Measurements from ENCODE around the gene DPP10.

DPP10 gene

GRCh38 chr2:114762986-114763385 is 320.5 kb downstream of the DPP10 start:
- Histone ChIP-seq H3K79me2 (ENCODE audit: insufficient read depth, low read length) (no peaks in the 10 kb centered on the region), H3K27me3 (ENCODE audit: insufficient read depth, low read length, poor library complexity, severe bottlenecking) (no peaks in the 10 kb centered on the region), H3K9me3 (ENCODE audit: insufficient read depth, low read depth, low read length) (no peaks in the 10 kb centered on the region), H3K9me2 (replicated peaks; ENCODE audit: low read depth, low read length) (no peaks in the 10 kb centered on the region), H3K9ac (ENCODE audit: low read depth, low read length, poor library complexity, severe bottlenecking) (no peak overlapping the region), H3F3A (ENCODE audit: low read depth) (no peaks in the 10 kb centered on the region), H2AFZ (ENCODE audit: low read length) (no peak overlapping the region), H4K20me1 (ENCODE audit: insufficient read depth, low read length, poor library complexity, severe bottlenecking) (no peaks in the 10 kb centered on the region), H3K4me2 (ENCODE audit: low read depth, low read length, poor library complexity, severe bottlenecking) (no peak overlapping the region), H3K4me3 (ENCODE audit: low read length, poor library complexity, severe bottlenecking) (no peak overlapping the region), H3K36me3 (ENCODE audit: insufficient read depth, low read length) (no peaks in the 10 kb centered on the region), H3K4me1 (ENCODE audit: insufficient read depth, low read length, poor library complexity, severe bottlenecking) (no peaks in the 10 kb centered on the region)
- TF ChIP-seq, protein P1, sequence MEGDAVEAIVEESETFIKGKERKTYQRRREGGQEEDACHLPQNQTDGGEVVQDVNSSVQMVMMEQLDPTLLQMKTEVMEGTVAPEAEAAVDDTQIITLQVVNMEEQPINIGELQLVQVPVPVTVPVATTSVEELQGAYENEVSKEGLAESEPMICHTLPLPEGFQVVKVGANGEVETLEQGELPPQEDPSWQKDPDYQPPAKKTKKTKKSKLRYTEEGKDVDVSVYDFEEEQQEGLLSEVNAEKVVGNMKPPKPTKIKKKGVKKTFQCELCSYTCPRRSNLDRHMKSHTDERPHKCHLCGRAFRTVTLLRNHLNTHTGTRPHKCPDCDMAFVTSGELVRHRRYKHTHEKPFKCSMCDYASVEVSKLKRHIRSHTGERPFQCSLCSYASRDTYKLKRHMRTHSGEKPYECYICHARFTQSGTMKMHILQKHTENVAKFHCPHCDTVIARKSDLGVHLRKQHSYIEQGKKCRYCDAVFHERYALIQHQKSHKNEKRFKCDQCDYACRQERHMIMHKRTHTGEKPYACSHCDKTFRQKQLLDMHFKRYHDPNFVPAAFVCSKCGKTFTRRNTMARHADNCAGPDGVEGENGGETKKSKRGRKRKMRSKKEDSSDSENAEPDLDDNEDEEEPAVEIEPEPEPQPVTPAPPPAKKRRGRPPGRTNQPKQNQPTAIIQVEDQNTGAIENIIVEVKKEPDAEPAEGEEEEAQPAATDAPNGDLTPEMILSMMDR (conservative IDR thresholded peaks at IDR 0.05; ENCODE audit: low read length), result no peak
- TF ChIP-seq EZH2phosphoT487 (IDR thresholded peaks at IDR 0.05; ENCODE audit: borderline replicate concordance), result no peak

GRCh38 chr2:114769110-114769509 is 326.7 kb downstream of the DPP10 start:
- H2AFZ ChIP-seq (ENCODE audit: low read length), result no peak overlapping the region
- H3K4me3 ChIP-seq (ENCODE audit: low read length, poor library complexity, severe bottlenecking), result no peak overlapping the region
- H3K9ac ChIP-seq (ENCODE audit: low read depth, low read length, poor library complexity, severe bottlenecking), result no peak overlapping the region
- H3F3A ChIP-seq (ENCODE audit: low read depth), result no peaks in the 10 kb centered on the region
- no peak for TF ChIP-seq EZH2phosphoT487 (IDR thresholded peaks at IDR 0.05; ENCODE audit: borderline replicate concordance)
- TF ChIP-seq, protein P1 (conservative IDR thresholded peaks at IDR 0.05; ENCODE audit: low read length), result no peak
- H3K4me1 ChIP-seq (ENCODE audit: insufficient read depth, low read length, poor library complexity, severe bottlenecking), result no peaks in the 10 kb centered on the region
- no peaks in the 10 kb centered on the region for H3K9me3 ChIP-seq (ENCODE audit: insufficient read depth, low read depth, low read length)
- H3K79me2 ChIP-seq (ENCODE audit: insufficient read depth, low read length), result no peaks in the 10 kb centered on the region
- H4K20me1 ChIP-seq (ENCODE audit: insufficient read depth, low read length, poor library complexity, severe bottlenecking), result no peaks in the 10 kb centered on the region
- no peaks in the 10 kb centered on the region for H3K27me3 ChIP-seq (ENCODE audit: insufficient read depth, low read length, poor library complexity, severe bottlenecking)
- H3K9me2 ChIP-seq (replicated peaks; ENCODE audit: low read depth, low read length), result no peaks in the 10 kb centered on the region
- H3K4me2 ChIP-seq (ENCODE audit: low read depth, low read length, poor library complexity, severe bottlenecking), result no peak overlapping the region
- H3K36me3 ChIP-seq (ENCODE audit: insufficient read depth, low read length), result no peaks in the 10 kb centered on the region

GRCh38 chr2:114769991-114770390 is 327.6 kb downstream of the DPP10 start:
- H3K4me1 ChIP-seq (ENCODE audit: insufficient read depth, low read length, poor library complexity, severe bottlenecking), result no peaks in the 10 kb centered on the region
- H3K9me3 ChIP-seq (ENCODE audit: insufficient read depth, low read depth, low read length), result no peaks in the 10 kb centered on the region
- no peaks in the 10 kb centered on the region for H3F3A ChIP-seq (ENCODE audit: low read depth)

More at GRCh38 chr2:114769991-114770390, 327.6 kb downstream of the DPP10 start:
- no peaks in the 10 kb centered on the region for H3K79me2 ChIP-seq (ENCODE audit: insufficient read depth, low read length)
- no peak for TF ChIP-seq EZH2phosphoT487 (IDR thresholded peaks at IDR 0.05; ENCODE audit: borderline replicate concordance)
- TF ChIP-seq, protein P1 (conservative IDR thresholded peaks at IDR 0.05; ENCODE audit: low read length), result no peak
- no peaks in the 10 kb centered on the region for H3K9me2 ChIP-seq (replicated peaks; ENCODE audit: low read depth, low read length)
- no peak overlapping the region for H3K9ac ChIP-seq (ENCODE audit: low read depth, low read length, poor library complexity, severe bottlenecking)
- no peaks in the 10 kb centered on the region for H3K36me3 ChIP-seq (ENCODE audit: insufficient read depth, low read length)
- no peak overlapping the region for H3K4me3 ChIP-seq (ENCODE audit: low read length, poor library complexity, severe bottlenecking)
- no peak overlapping the region for H3K4me2 ChIP-seq (ENCODE audit: low read depth, low read length, poor library complexity, severe bottlenecking)
- no peaks in the 10 kb centered on the region for H3K27me3 ChIP-seq (ENCODE audit: insufficient read depth, low read length, poor library complexity, severe bottlenecking)
- no peak overlapping the region for H2AFZ ChIP-seq (ENCODE audit: low read length)
- no peaks in the 10 kb centered on the region for H4K20me1 ChIP-seq (ENCODE audit: insufficient read depth, low read length, poor library complexity, severe bottlenecking)
